Measurements from ENCODE around the gene ATP6V1G2. TPM values are rescaled to one million over a fixed set of nuclear protein-coding genes. Genes with fewer than 3 reads are reported as not detected.

The ATP6V1G2 gene
- polyA plus RNA-seq, 3 donors = 0.41 TPM; not detected in 2

GRCh38 chr6:31586599-31587281, 40.3 kb upstream of the ATP6V1G2 start:
- peak; percentile 61 to 80 (median 73) for DNase-seq
- H3K79me2 ChIP-seq (ENCODE audit: insufficient read depth, low read length) = peaks cover 66% of the 10 kb centered on the region
- Mint-ChIP-seq H3K4me3 (peak overlapping the region; percentile 97 to 98), H3K27me3 (ENCODE audit: low read depth in 3 of 3) (peaks cover 0 to 4% (median 3%) of the 10 kb centered on the region in 3 donors), H3K4me1 (peaks cover 84% of the 10 kb centered on the region), H3K36me3 (peaks cover 32 to 36% of the 10 kb centered on the region in 2 donors), H3K27ac (peak overlapping the region; percentile 84 to 97 (median 95)), H3K9me3 (peaks cover 0 to 4% (median 0%) of the 10 kb centered on the region in 7 donors)
- H3K4me1 ChIP-seq (ENCODE audit: control insufficient read depth in 1 of 2, insufficient read depth in 2 of 2, low read length in 2 of 2) = peaks cover 70 to 84% of the 10 kb centered on the region in 2 donors
- peak overlapping the region; percentile 61 to 98 (median 92) for H3K4me3 ChIP-seq (replicated peaks in 1 of 3; ENCODE audit: low read depth in 2 of 3, low read length in 3 of 3)
- TF ChIP-seq, protein P1, sequence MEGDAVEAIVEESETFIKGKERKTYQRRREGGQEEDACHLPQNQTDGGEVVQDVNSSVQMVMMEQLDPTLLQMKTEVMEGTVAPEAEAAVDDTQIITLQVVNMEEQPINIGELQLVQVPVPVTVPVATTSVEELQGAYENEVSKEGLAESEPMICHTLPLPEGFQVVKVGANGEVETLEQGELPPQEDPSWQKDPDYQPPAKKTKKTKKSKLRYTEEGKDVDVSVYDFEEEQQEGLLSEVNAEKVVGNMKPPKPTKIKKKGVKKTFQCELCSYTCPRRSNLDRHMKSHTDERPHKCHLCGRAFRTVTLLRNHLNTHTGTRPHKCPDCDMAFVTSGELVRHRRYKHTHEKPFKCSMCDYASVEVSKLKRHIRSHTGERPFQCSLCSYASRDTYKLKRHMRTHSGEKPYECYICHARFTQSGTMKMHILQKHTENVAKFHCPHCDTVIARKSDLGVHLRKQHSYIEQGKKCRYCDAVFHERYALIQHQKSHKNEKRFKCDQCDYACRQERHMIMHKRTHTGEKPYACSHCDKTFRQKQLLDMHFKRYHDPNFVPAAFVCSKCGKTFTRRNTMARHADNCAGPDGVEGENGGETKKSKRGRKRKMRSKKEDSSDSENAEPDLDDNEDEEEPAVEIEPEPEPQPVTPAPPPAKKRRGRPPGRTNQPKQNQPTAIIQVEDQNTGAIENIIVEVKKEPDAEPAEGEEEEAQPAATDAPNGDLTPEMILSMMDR (IDR thresholded peaks at IDR 0.05) = no peak
- 2% methylated on average over 7 of the region's 9 CpGs for WGBS (ENCODE audit: insufficient coverage)
- peaks cover 34% of the 10 kb centered on the region for H4K20me1 ChIP-seq (ENCODE audit: insufficient read depth, low read length)
- peak overlapping the region; percentile 38 for H2AFZ ChIP-seq (ENCODE audit: insufficient read depth, low read depth, low read length, poor library complexity, severe bottlenecking)
- H3K27me3 ChIP-seq (ENCODE audit: control insufficient read depth in 2 of 2, insufficient read depth in 2 of 2, low read length in 2 of 2) = no peaks in the 10 kb centered on the region
- H3K27ac ChIP-seq (ENCODE audit: low read depth in 1 of 2, low read length in 2 of 2) = peak overlapping the region; percentile 80 to 85
- no peaks in the 10 kb centered on the region for H3K9me3 ChIP-seq (replicated peaks in 1 of 2; ENCODE audit: control insufficient read depth in 1 of 2, insufficient read depth in 1 of 2, low read length in 2 of 2)
- H3K36me3 ChIP-seq (replicated peaks in 1 of 2; ENCODE audit: control insufficient read depth in 1 of 2, insufficient read depth in 2 of 2, low read length in 2 of 2) = peaks cover 12 to 23% of the 10 kb centered on the region in 2 donors
- H3K4me2 ChIP-seq (replicated peaks; ENCODE audit: extremely low read depth, low read length, poor library complexity, severe bottlenecking) = peak overlapping the region; percentile 99
- H3K9ac ChIP-seq (ENCODE audit: insufficient read depth, low read length, poor library complexity, severe bottlenecking) = peak overlapping the region; percentile 73
- intact Hi-C loops (cut with micrococcal nuclease) = loop anchor here in 1 of 2 donors (2.0 kb wide), 1 partner anchor 28 kb away; no protein-coding TSS in a partner anchor

DNA sequence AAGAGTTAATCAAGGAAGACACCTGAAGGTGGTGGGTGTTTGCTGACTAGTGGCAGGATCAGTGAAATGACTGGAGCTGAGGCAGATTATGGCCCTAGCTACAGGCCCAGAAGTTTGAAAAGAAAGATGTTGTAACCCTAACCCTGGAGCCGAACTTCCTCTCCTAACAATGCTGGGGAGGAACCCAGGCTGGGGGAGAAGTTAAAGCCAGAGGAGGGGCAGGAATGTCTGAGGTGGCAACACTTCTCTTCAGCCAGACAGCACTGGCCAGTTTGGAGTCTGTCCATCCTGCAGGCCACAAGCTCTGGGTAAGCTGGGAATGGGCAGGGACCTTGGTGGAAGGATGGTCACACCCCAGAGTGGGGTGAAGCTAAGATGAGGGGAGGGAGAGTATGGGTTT, 39.6 kb upstream of the ATP6V1G2 start, which contains the start of gene LST1:
TSS of gene LST1 (plus strand) at position 270 of the 400 bp plus-strand sequence. CDS start 1,023 bp downstream, outside the sequence.
- Histone ChIP-seq H2AFZ (ENCODE audit: insufficient read depth, low read depth, low read length, poor library complexity, severe bottlenecking) (peak within 1 kb of the TSS; percentile 38), H3K27ac (ENCODE audit: low read depth in 1 of 2, low read length in 2 of 2) (peak within 1 kb of the TSS; percentile 80 to 85), H4K20me1 (ENCODE audit: insufficient read depth, low read length) (peaks cover 29% of the 10 kb centered on the region), H3K4me1 (ENCODE audit: control insufficient read depth in 1 of 2, insufficient read depth in 2 of 2, low read length in 2 of 2) (peaks cover 74 to 88% of the 10 kb centered on the region in 2 donors), H3K4me2 (replicated peaks; ENCODE audit: extremely low read depth, low read length, poor library complexity, severe bottlenecking) (peak within 1 kb of the TSS; percentile 99), H3K79me2 (ENCODE audit: insufficient read depth, low read length) (peaks cover 73% of the 10 kb centered on the region), H3K9me3 (replicated peaks in 1 of 2; ENCODE audit: control insufficient read depth in 1 of 2, insufficient read depth in 1 of 2, low read length in 2 of 2) (no peaks in the 10 kb centered on the region), H3K4me3 (replicated peaks in 1 of 3; ENCODE audit: low read depth in 2 of 3, low read length in 3 of 3) (peak within 1 kb of the TSS; percentile 61 to 98 (median 92)), H3K36me3 (replicated peaks in 1 of 2; ENCODE audit: control insufficient read depth in 1 of 2, insufficient read depth in 2 of 2, low read length in 2 of 2) (peaks cover 12 to 22% of the 10 kb centered on the region in 2 donors), H3K27me3 (ENCODE audit: control insufficient read depth in 2 of 2, insufficient read depth in 2 of 2, low read length in 2 of 2) (no peaks in the 10 kb centered on the region), H3K9ac (ENCODE audit: insufficient read depth, low read length, poor library complexity, severe bottlenecking) (peak within 1 kb of the TSS; percentile 73)
- peak within 1 kb of the TSS; percentile 97 to 98 for H3K4me3 Mint-ChIP-seq
- TF ChIP-seq, protein P1 (IDR thresholded peaks at IDR 0.05) = no peak
- peak within 1 kb of the TSS; percentile 84 to 97 (median 95) for H3K27ac Mint-ChIP-seq
- peaks cover 31 to 33% of the 10 kb centered on the region in 2 donors for H3K36me3 Mint-ChIP-seq
- H3K4me1 Mint-ChIP-seq = peaks cover 87% of the 10 kb centered on the region
- WGBS (ENCODE audit: insufficient coverage) = no CpG with 5 or more reads among the region's 1 CpG
- intact Hi-C loops (cut with micrococcal nuclease) = loop anchor here in 1 of 2 donors (2.0 kb wide), 1 partner anchor 27 kb away; no protein-coding TSS in a partner anchor
- H3K9me3 Mint-ChIP-seq = peaks cover 0 to 4% (median 0%) of the 10 kb centered on the region in 7 donors
- DNase-seq = peak; percentile 71 to 87 (median 84)
- peaks cover 0 to 4% (median 3%) of the 10 kb centered on the region in 3 donors for H3K27me3 Mint-ChIP-seq (ENCODE audit: low read depth in 3 of 3)
